Stimulated activated memory B cell treated with anti-CD40 and anti-IgM and Interleukin-4, amounts not matched to agents 10 μg/mL and 1 μg/mL and 100 μg/mL, for 72 hours (primary cell): ENCODE results near the gene UBE3C.
"Not testable (repeated sequence)": the region's sequence is repeated elsewhere in the genome, so short reads cannot be mapped to it uniquely, and the experiment has no call there.

Experiments used
- ATAC-seq: fragments of 150-1000 bp; cut with Tn5 transposase; 2 replicates; pipeline ENCODE4 v1.10.0; 2021
- H3K27ac Mint-ChIP-seq: one replicate; pipeline ENCODE4 v1.8.0; 2022; ENCODE audit warnings: mild to moderate bottlenecking, mixed read lengths
- H3K27me3 Mint-ChIP-seq: one replicate; pipeline ENCODE4 v1.8.0; 2022; ENCODE audit warnings: mixed read lengths
- H3K36me3 Mint-ChIP-seq: one replicate; pipeline ENCODE4 v1.8.0; 2022; ENCODE audit warnings: mixed read lengths
- H3K4me1 Mint-ChIP-seq: one replicate; pipeline ENCODE4 v1.8.0; 2022; ENCODE audit warnings: mixed read lengths
- H3K4me3 Mint-ChIP-seq: one replicate; pipeline ENCODE4 v1.8.0; 2022; ENCODE audit warnings: mild to moderate bottlenecking, moderate library complexity, mixed read lengths
- H3K9me3 Mint-ChIP-seq: one replicate; pipeline ENCODE4 v1.8.0; 2022; ENCODE audit warnings: mixed read lengths

The UBE3C gene

DNA sequence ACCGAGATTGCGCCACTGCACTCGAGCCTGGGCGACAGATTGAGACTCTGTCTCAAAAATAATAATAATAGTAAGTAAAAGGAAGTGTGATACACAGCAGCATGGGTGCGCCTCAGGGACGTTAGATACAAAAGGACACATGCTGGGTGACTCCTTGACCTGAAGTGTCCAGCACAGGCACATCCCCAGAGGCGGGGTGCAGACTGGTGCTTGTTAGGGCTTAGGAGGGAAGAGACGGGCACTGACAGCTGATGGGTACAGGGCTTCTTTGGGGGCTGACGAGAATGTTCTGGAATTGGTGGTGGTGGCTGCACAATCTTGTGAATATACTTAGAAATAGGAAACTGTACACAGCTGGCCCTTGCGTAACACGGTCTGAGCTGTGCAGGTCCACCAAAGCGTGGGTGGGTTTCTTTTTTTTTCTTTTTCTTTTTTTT lies 136.3 kb downstream of the UBE3C start:
- Mint-ChIP-seq H3K9me3 (no peaks in the 10 kb centered on the region), H3K4me1 (peaks cover 32% of the 10 kb centered on the region), H3K27ac (no peak overlapping the region), H3K27me3 (peaks cover 8% of the 10 kb centered on the region), H3K36me3 (peaks cover 15% of the 10 kb centered on the region), H3K4me3 (no peak overlapping the region)
- no peak for ATAC-seq

DNA sequence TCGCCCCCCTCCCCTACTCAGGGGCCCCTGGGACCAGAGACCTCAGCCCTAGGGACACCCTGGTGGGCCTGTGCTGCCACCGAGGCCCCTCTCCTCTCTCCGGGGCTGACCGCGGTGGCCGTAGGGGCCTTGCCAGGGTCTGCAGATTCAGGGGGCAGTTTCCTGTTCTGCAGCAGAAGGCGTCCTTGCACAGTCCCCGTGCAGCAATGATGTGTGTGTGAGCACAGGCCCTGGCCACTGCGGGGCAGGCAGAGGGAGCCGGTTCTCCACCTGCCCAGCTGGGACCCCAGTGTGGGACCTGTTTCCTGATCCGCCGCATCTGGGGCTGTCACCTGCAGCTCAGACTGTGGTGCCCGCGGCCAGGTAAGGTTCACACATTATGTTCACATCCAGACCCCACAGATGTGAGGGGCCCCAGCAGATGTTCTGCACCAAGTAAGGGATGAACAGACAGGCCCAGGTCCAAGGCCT lies 137.4 kb downstream of the UBE3C start:
- Mint-ChIP-seq H3K27me3 (peaks cover 19% of the 10 kb centered on the region), H3K4me1 (peaks cover 32% of the 10 kb centered on the region), H3K9me3 (no peaks in the 10 kb centered on the region), H3K4me3 (no peak overlapping the region), H3K36me3 (peaks cover 4% of the 10 kb centered on the region), H3K27ac (no peak overlapping the region)
- ATAC-seq = no peak

DNA sequence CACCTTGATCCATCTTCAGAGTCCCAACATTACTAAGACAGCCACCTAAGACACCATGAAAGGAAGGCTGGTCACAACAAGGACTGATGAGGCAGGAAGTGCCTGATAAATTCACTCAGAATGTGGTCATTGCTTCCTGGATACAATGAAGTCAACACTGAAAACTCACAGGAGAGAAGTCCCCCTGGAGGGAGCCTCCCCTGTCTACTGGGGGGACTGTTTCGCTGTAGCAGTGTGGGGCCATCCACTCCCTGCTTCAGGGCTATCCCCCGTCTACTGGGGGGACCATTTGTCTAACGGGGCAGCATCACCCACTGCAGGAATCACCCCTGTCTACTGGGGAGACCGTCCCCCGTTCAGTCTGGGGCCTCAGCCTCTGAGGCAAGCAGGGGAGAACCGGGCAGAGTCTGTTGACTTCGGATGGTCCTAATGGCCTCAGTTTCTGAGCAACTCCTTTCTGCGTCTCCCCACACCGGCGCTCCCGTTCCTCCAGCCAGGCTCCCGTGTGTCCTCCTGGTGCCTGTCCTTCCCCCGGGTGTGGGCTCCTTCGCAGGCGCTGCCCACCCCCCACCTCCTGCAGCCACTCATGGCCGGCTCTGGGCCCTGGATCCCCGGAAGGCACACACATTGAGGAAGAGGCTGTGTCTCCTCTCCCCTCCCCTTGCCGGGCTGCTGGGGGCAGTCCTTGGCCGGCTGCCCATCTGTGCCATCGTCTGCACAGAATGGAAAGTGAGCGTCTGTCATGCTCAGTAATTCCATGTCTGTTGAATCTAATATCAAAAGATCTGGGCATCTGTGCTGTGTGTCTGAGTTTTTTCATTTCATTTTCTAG lies 138.2 kb downstream of the UBE3C start:
- H3K9me3 Mint-ChIP-seq = no peaks in the 10 kb centered on the region

DNA sequence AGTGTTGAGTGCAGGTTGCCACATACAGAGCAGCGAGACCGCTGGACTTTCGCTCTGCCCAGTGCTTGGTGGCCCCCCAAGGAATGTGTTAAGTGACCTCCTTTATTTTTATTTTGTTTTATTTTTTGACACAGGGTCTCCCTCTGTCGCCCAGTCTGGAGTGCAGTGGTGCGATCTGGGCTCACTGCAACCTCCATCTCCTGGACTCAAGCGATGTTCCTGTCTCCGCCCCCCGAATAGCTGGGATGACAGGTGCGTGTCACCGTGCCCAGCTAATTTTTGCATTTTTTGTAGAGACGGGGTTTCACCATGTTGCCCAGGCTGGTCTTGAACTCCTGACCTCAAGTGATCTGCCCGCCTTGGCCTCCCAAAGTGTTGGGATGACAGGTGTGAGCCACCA lies 138.8 kb downstream of the UBE3C start:
- H3K9me3 Mint-ChIP-seq, H3K36me3 Mint-ChIP-seq, H3K27ac Mint-ChIP-seq, H3K4me3 Mint-ChIP-seq, ATAC-seq: not testable (repeated sequence)
- H3K27me3 Mint-ChIP-seq = peaks cover 20% of the 10 kb centered on the region
- H3K4me1 Mint-ChIP-seq = peaks cover 26% of the 10 kb centered on the region

More for the DNA sequence above, 138.2 kb downstream of the UBE3C start:
- ATAC-seq = no peak
- H3K27ac Mint-ChIP-seq = no peak overlapping the region
- H3K4me3 Mint-ChIP-seq = no peak overlapping the region
- peaks cover 20% of the 10 kb centered on the region for H3K27me3 Mint-ChIP-seq
- H3K36me3 Mint-ChIP-seq = no peaks in the 10 kb centered on the region
- peaks cover 29% of the 10 kb centered on the region for H3K4me1 Mint-ChIP-seq

DNA sequence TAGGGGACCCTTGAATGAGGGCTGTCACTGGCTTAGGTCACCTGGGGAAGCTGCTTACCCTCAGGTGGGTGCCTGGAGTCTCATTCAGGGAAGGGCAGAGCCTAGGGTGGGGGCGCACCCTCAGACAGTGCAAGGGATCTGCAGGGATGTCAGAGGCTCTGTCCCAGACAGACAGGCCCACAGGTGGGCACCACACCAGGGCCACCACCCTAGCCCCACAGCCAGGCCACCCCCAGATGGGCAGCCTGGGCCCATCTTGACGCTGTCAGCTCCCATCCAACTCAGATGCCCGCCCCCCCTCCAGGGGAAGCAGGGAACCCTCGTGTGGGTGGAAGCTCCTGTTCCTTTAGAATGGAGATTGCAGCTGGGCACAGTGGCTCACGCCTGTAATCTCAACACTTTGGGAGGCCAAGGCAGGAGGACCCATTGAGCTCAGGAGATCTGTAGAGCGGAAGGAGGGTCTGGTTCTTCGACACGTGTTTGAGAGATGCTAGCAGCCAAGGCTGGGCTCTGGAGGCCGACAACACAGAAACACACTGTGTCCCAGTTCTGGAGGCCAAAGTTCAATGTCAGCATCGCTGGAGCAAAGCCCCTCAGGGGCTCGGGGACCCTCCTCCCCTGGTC lies 139.6 kb downstream of the UBE3C start:
- H3K4me3 Mint-ChIP-seq = peak overlapping the region; percentile 46

DNA sequence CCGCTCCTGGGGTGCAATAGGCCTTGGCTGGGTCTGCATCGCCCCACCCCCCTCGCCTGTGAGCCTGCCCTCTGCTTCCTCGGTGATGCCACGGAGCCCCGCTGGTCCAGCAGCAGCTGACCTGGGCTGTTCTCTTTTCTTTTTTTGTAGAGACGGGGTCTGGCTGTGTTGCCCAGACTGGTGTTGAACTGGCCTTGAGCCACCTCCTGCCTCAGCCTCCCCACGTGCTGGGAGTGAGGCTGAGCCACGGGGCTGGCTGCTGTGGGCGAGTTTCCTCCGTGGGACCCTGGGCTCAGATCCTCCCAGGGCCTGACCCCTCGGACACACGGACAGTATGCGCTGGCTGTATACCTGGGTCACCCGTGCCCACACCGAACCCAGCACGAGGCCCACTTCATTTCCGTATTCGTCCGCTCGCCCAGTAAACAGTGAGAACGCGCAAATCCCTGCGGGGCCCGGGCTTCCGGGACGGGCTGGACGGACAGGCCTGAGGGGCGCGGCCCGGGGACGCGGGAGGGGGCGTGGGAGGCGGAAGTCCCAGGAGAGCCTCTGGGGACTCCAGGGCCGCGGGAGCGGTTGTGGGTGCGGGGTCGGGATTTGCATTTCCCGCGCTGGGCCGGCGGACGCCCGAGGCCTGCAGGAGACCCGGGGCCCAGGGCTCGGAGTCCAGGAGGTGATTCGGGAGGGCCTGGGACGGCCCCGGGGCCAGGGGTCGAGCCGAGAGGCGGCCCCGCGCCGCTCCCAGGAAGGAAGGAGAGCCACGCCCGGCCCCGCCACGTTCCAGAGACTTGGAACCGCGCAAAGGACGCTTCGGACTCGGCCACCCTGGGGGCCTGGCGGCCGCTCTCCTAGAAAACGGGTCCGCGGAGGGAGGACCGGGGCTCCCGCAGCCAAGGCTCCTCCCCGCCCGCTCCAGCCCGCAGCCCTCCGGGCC lies 140.3 kb downstream of the UBE3C start:
- peaks cover 11% of the 10 kb centered on the region for H3K4me1 Mint-ChIP-seq
- H3K27me3 Mint-ChIP-seq = peaks cover 20% of the 10 kb centered on the region
- peak overlapping the region; percentile 46 for H3K4me3 Mint-ChIP-seq
- H3K9me3 Mint-ChIP-seq = peaks cover 3% of the 10 kb centered on the region
- ATAC-seq = peak; percentile 55
- H3K36me3 Mint-ChIP-seq = no peaks in the 10 kb centered on the region
- peak overlapping the region; percentile 68 for H3K27ac Mint-ChIP-seq

More for the DNA sequence above, 139.6 kb downstream of the UBE3C start:
- H3K4me1 Mint-ChIP-seq = peaks cover 19% of the 10 kb centered on the region
- no peaks in the 10 kb centered on the region for H3K9me3 Mint-ChIP-seq
- ATAC-seq = no peak
- H3K27ac Mint-ChIP-seq = peak overlapping the region; percentile 68
- H3K27me3 Mint-ChIP-seq = peaks cover 20% of the 10 kb centered on the region
- H3K36me3 Mint-ChIP-seq = no peaks in the 10 kb centered on the region

DNA sequence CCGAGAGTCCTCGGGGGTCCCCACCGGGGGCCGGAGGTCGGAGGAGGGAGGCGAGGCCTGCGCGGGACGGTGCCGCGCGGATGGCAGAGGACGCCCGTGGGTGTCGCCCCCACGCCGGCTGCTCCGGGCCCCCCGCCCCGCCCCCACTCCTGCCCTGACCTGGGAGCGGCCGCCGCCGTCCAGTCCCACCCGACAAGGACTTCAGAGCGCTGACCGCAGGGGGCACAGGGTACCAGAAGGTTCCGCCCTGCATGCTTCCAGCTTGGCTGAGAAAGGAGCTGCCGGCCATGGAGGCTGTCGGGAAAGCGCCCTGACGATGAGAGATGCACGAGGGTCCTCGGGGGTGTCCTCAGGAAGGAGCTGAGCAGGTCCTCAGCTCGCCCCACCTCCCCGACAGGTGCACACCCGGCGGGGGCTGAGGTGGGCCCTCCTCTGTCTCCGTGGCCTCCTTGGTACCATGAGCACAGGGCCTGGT lies 141.1 kb downstream of the UBE3C start:
- Mint-ChIP-seq H3K27ac (no peak overlapping the region), H3K4me3 (peak overlapping the region; percentile 44), H3K9me3 (peaks cover 3% of the 10 kb centered on the region), H3K27me3 (peaks cover 20% of the 10 kb centered on the region), H3K4me1 (peaks cover 10% of the 10 kb centered on the region), H3K36me3 (no peaks in the 10 kb centered on the region)
- ATAC-seq = peak; percentile 28

DNA sequence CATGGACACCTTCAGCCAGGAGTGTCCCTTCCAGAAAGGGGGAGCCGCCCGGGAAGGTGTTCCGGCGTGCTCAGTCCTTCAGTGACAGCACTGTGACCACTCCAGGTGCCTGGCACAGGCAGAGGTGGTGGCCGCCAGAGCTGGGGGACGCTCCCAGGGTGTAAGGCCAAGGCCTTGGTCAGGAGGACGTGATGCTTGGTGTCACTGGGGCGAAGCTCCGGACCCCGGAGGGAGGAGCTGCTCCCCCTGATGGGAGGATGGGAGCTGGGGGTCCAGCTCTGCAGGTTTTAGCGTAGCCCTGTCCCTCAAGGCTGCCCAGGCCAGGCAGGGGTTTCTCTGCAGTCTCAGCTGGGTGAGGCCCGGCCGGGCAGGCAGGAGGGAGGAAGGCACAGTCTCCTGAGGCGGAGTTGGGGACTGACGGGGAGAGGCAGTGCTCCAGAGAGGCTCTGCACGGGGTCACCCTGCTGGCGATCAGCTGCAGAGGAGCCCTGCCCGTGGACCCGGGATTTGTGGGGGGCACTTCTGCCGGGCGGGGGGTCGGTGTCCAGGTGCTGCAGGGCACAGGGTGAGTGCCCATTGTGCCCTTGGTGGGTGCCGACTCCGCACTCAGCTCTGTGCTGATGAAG lies 141.6 kb downstream of the UBE3C start:
- Mint-ChIP-seq H3K27me3 (peaks cover 20% of the 10 kb centered on the region), H3K9me3 (peaks cover 3% of the 10 kb centered on the region), H3K27ac (no peak overlapping the region), H3K4me3 (no peak overlapping the region), H3K36me3 (no peaks in the 10 kb centered on the region), H3K4me1 (peaks cover 10% of the 10 kb centered on the region)
- ATAC-seq = no peak

DNA sequence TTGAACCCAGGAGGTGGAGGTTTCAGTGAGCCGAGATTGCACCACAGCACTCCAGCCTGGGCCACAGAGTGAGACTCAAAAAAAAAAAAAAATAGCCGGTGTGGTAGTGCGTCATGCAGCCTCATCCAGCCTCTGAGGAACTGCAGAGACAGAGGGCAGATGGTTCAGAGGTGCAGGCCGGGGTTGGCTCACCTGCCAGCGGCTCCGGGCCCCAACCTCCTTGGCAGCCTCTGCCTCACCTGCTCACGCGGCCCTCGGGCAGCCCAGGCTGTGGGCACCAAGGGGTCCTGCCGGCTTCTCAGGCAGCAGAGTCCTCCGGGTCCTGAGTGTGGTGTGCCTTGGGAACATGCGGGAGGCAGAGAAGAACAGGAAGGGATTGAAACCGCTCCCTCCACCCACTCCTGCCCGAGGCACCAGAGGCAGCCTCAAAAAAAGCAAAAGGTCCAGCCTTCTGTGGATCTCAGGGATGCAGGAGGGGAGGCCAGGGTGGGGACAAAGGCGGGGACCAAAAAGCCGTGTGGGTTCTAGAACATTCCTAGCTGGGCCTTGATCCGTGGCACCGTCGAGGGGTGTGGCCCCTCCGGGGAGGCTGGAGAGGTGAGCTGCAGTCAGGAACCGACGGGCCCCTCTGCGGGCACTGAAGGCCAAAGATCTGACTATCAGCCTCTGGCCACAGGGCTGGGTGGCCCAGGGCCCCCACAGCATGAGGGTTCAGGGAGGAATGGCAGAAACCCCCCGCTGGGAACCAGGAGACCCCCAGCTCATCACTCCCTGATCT lies 142.7 kb downstream of the UBE3C start:
- Mint-ChIP-seq H3K36me3 (no peaks in the 10 kb centered on the region), H3K27me3 (peaks cover 20% of the 10 kb centered on the region), H3K4me1 (peaks cover 10% of the 10 kb centered on the region), H3K27ac (no peak overlapping the region), H3K9me3 (peaks cover 3% of the 10 kb centered on the region), H3K4me3 (no peak overlapping the region)
- no peak for ATAC-seq

DNA sequence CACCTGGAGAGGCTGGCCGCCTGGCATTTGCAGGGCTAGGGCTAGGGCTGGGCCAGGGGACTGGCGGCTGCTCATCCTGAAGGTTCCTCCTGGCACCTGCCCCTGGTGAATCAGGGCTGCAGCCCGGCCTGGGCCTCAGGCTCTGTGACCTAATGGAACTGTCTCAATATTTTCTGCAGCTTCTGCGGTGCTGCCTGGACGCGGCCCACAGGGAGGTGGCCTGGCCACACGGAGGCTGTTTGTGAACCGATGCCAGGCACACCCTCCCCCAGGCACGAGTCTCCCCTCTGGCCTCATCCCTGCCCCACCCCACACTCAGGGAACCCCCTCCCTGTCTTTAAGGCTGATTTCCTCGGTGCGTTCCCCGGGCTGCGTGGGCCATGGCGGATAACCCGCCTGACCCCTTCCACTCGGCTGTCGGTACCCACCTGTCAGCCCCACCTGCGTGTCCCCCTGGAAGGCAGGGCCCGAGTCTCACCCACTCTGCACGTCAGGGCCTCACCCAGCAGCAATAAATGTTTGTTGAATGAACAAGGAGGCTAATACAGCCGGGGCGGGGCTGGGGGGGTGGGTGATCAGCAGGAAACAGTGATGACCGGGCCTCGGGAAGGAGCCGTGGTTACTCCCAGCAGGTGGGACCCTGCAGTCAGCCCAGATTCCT lies 143.5 kb downstream of the UBE3C start:
- Mint-ChIP-seq H3K4me3 (no peak overlapping the region), H3K27me3 (peaks cover 23% of the 10 kb centered on the region), H3K36me3 (no peaks in the 10 kb centered on the region), H3K27ac (no peak overlapping the region), H3K9me3 (peaks cover 3% of the 10 kb centered on the region), H3K4me1 (peaks cover 2% of the 10 kb centered on the region)
- ATAC-seq = no peak

DNA sequence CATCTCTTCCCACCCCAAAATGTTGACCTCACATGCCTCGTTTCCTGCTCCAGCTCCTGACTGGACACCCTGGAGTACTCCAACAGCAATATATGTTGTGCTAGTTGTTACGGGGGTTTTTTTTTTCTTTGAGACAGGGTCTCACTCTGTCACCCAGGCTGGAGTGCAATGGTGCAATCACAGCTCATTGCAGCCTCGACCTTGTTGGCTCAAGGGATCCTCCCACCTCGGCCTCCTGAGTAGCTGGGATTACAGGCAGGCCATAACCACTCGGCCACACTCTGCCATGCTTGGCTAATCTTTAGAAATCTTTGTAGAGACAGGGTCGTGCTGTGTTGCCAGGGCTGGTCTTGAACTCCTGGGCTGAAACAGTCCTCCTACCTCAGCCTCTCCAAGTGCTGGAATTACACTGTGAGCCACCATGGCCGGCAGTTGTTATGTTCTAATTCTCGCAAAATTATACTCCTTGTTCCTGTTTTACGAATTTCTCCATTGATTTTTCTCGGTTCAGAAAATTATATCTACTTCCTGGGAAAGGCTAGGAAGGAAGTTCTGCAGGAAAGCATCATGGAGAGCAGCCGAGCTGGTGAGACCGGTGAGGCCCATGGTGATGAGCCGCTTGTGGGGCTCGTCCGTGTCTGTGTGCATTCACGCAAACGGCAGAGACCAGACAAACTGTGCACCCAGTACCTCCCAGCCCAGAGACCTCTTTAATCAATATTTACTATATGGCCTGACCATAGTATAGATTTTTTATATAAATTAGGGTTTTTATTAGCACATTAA lies 145.7 kb downstream of the UBE3C start:
- Mint-ChIP-seq H3K4me1 (peaks cover 2% of the 10 kb centered on the region), H3K4me3 (no peak overlapping the region), H3K36me3 (no peaks in the 10 kb centered on the region), H3K27ac (no peak overlapping the region), H3K27me3 (peaks cover 36% of the 10 kb centered on the region), H3K9me3 (peaks cover 3% of the 10 kb centered on the region)
- ATAC-seq = no peak

DNA sequence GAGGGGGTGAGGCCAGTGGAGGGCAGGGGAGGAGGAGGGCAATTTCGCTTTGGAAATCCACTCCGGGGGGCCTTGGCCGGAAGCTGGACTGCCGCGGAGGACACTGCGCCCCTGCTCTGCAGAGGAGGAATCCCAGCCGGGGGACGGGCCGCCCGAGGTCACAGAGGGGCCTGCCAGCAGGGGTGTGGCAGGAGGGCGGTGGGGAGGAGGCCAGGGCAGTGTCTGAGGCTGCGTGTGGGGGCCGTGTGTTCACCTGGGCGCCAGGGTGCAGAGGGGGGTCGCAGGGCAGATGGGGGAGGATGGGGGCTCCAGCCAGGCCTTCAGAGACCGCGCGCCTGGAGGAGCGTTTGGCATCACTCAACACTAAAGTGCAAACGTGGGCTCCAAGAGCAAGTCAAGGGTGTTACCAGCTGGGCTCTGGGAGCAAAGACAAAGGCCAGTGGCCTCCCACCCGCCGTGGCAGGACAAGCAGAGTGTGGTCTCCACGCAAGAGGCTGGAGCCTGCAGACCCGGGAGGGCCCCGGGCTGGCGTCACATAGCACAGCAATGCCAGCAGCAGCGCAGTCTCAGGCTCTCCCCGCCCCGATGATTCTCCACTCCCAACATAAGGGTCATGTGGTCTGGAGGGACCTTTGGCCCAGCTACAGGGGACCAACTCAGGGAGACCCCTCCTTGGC lies 152.8 kb downstream of the UBE3C start:
- Mint-ChIP-seq H3K9me3 (no peaks in the 10 kb centered on the region), H3K36me3 (no peaks in the 10 kb centered on the region), H3K4me3 (no peak overlapping the region), H3K27ac (no peak overlapping the region), H3K4me1 (peaks cover 8% of the 10 kb centered on the region), H3K27me3 (peaks cover 52% of the 10 kb centered on the region)
- no peak for ATAC-seq
